A549 treated with GW870086 at 1 μM for 4 hours (cell line): ENCODE measurements around the gene C16orf54. TPM values are rescaled to one million over a fixed set of nuclear protein-coding genes. Genes with fewer than 3 reads are reported as not detected.

Experiments used
- total RNA-seq: library from RNA; stranded (reverse); fragments of 200-300 nt; extraction: Qiagen RNA extraction; gene quantifications from 5 replicates; pipeline ENCODE4 v1.2.3, GENCODE V29; 2022; ENCODE audit warnings: low read depth

C16orf54 gene
- total RNA-seq = not detected in 5 replicates

GRCh38 chr16:29745853-29746345 is at the start of gene C16orf54:
Gene C16orf54 (minus strand): TSS chr16:29745990. CDS start chr16:29744951, 1,039 bp downstream.

GRCh38 chr16:29790183-29790948 is 44.6 kb upstream of the C16orf54 start, which contains the start of gene KIF22:
Gene KIF22 (plus strand): TSS chr16:29790751. CDS start chr16:29790760, 9 bp downstream.

GRCh38 chr16:29777576-29778350 is 32.0 kb upstream of the C16orf54 start, which contains the start of gene ZG16:
Gene ZG16 (plus strand): TSS chr16:29778256. CDS start chr16:29779267, 1,011 bp downstream.

Other genes starting within 250 kb of the C16orf54 start
- 25.4 to 37.7 TPM (median 31.8 TPM) in 5 replicates for gene NPIPB12, start 239.6 kb downstream of the C16orf54 start, total RNA-seq
- not detected in 5 replicates for gene SPN, start 82.7 kb downstream of the C16orf54 start, total RNA-seq
- gene QPRT, start 66.8 kb downstream of the C16orf54 start, total RNA-seq = 0.56 to 1.4 TPM (median 0.76 TPM) in 5 replicates
- gene ZG16, start 32.3 kb upstream of the C16orf54 start, total RNA-seq = not detected in 5 replicates
- 78.8 to 94.4 TPM (median 85.8 TPM) in 5 replicates for gene KIF22, start 44.8 kb upstream of the C16orf54 start, total RNA-seq
- gene MAZ, start 60.5 kb upstream of the C16orf54 start, total RNA-seq = 131 to 168 TPM (median 160 TPM) in 5 replicates
- gene PRRT2, start 66.2 kb upstream of the C16orf54 start, total RNA-seq = 0.18 to 0.44 TPM (median 0.31 TPM) in 5 replicates
- 36.8 to 45.5 TPM (median 40.2 TPM) in 5 replicates for gene PAGR1, start 70.2 kb upstream of the C16orf54 start, total RNA-seq
- 123 to 143 TPM (median 140 TPM) in 5 replicates for gene MVP, start 74.5 kb upstream of the C16orf54 start, total RNA-seq
- 63.2 to 92.0 TPM (median 89.5 TPM) in 5 replicates for gene CDIPT, start 117.2 kb upstream of the C16orf54 start, total RNA-seq
- 17.0 to 21.8 TPM (median 20.7 TPM) in 5 replicates for gene SEZ6L2, start 153.6 kb upstream of the C16orf54 start, total RNA-seq
- gene ASPHD1, start 154.5 kb upstream of the C16orf54 start, total RNA-seq = 15.9 to 27.5 TPM (median 23.8 TPM) in 5 replicates
- 12.0 to 15.6 TPM (median 15.4 TPM) in 5 replicates for gene KCTD13, start 180.2 kb upstream of the C16orf54 start, total RNA-seq
- gene TMEM219, start 216.1 kb upstream of the C16orf54 start, total RNA-seq = 81.2 to 101 TPM (median 94.7 TPM) in 5 replicates
- gene TAOK2, start 227.9 kb upstream of the C16orf54 start, total RNA-seq = 24.7 to 33.4 TPM (median 31.0 TPM) in 5 replicates
- gene HIRIP3, start 249.6 kb upstream of the C16orf54 start, total RNA-seq = 13.9 to 14.9 TPM (median 14.3 TPM) in 5 replicates